HepG2 (cell line): ENCODE results near the gene PEX10. TPM values are rescaled to one million over a fixed set of nuclear protein-coding genes. Genes with fewer than 3 reads are reported as not detected.

Source experiments
- ATAC-seq: fragments of 200-7000 bp; cut with Tn5 transposase; 3 replicates; pipeline ENCODE4 v1.9.1; 2020; ENCODE audit warnings: mild to moderate bottlenecking, moderate library complexity
- BruUV-seq: library from RNA; stranded (reverse); fragments of 400-500 nt; replicated peaks from 2 replicates; lab custom pipeline; 2021; lab: Mats Ljungman, UMichigan
- CTCF ChIA-PET: fragments of 300-600 bp; formaldehyde crosslinking; extraction: SDS; loops from one replicate; lab custom pipeline; 2021; ENCODE audit warnings: low total read pairs, inconsistent platforms, low intra/inter-chr PET ratio; lab: Yijun Ruan, JAX
- POLR2A ChIA-PET: fragments of 350-600 bp; sonication (Branson Sonifier 250); formaldehyde crosslinking; loops from one replicate; lab custom pipeline; 2020; ENCODE audit warnings: antibody characterized with exemption, inconsistent platforms; lab: Yijun Ruan, JAX
- DNase-seq: peaks from one replicate; pipeline ENCODE4 v3.0.0-alpha.2; 2015; ENCODE audit warnings: low spot score
- FAIRE-seq: peaks from 3 replicates; lab custom pipeline; 2011; peaks lifted over from hg19 to GRCh38; lab: Jason Lieb, UNC
- H2AFZ ChIP-seq: one replicate; pipeline ENCODE4 v1.6.1; 2011; ENCODE audit warnings: low read length, inconsistent platforms
- H3K27ac ChIP-seq: fragments of 300-600 bp; 3 replicates; pipeline ENCODE4 v1.8.0; 2011; ENCODE audit warnings: mixed run types, mild to moderate bottlenecking, mixed read lengths, low read length, inconsistent platforms; ENCODE audit not compliant: insufficient read depth; ENCODE audit errors: extremely low read length
- H3K27me3 ChIP-seq, 2 experiments: fragments of 200-600 bp in 1 of 2; 2 replicates in 1 of 2; 3 replicates in 1 of 2; pipeline versions ENCODE4 v1.6.0 to v1.8.0; 2011; ENCODE audit warnings: low read length in 2 of 2, mild to moderate bottlenecking in 2 of 2, moderate library complexity in 2 of 2, inconsistent platforms in 1 of 2; ENCODE audit not compliant: insufficient read depth in 2 of 2, control insufficient read depth in 1 of 2
- H3K36me3 ChIP-seq, 2 experiments: fragments of 200-600 bp in 1 of 2; replicated peaks in 1 of 2; 2 replicates in 1 of 2; 3 replicates in 1 of 2; pipeline versions ENCODE4 v1.5.1 to v1.8.0; 2011; ENCODE audit warnings: low read length in 2 of 2, inconsistent platforms in 1 of 2; ENCODE audit not compliant: insufficient read depth in 2 of 2, control insufficient read depth in 1 of 2
- H3K4me1 ChIP-seq: 2 replicates; pipeline ENCODE4 v1.5.1; 2012; ENCODE audit warnings: low read length, inconsistent platforms; ENCODE audit not compliant: insufficient read depth
- H3K4me2 ChIP-seq: 2 replicates; pipeline ENCODE4 v1.6.0; 2011; ENCODE audit warnings: low read depth, low read length, inconsistent platforms
- H3K4me3 ChIP-seq, 3 experiments: fragments of 200-600 bp in 1 of 3; sonication (generic), shearing (Covaris generic) in 1 of 3; replicated peaks in 1 of 3; 2 replicates each; pipeline ENCODE4 v1.5.1; 2011 to 2016; ENCODE audit warnings: low read length in 3 of 3, inconsistent platforms in 2 of 3, low read depth in 2 of 3, mild to moderate bottlenecking in 2 of 3, control low read depth in 1 of 3, mixed read lengths in 1 of 3; ENCODE audit not compliant: insufficient read depth in 1 of 3
- H3K79me2 ChIP-seq: one replicate; pipeline ENCODE4 v1.6.1; 2011; ENCODE audit warnings: low read length, inconsistent platforms; ENCODE audit not compliant: insufficient read depth
- H3K9ac ChIP-seq: 2 replicates; pipeline ENCODE4 v1.6.0; 2011; ENCODE audit warnings: mild to moderate bottlenecking, low read depth, low read length, inconsistent platforms; ENCODE audit not compliant: insufficient read depth
- H3K9me3 ChIP-seq: 2 replicates; pipeline ENCODE4 v1.5.1; 2012; ENCODE audit warnings: mild to moderate bottlenecking, low read length
- H4K20me1 ChIP-seq: 2 replicates; pipeline ENCODE4 v1.6.0; 2011; ENCODE audit warnings: inconsistent platforms, mild to moderate bottlenecking, low read length, moderate library complexity; ENCODE audit not compliant: insufficient read depth
- AGO1 ChIP-seq: fragments of 200-400 bp; formaldehyde crosslinking; IDR thresholded peaks from 2 replicates; pipeline ENCODE4 v1.6.1; 2017; ENCODE audit warnings: mild to moderate bottlenecking, low read depth, low read length, moderate library complexity; ENCODE audit not compliant: poor library complexity, severe bottlenecking
- AGO2 ChIP-seq: fragments of 200-400 bp; formaldehyde crosslinking; optimal IDR thresholded peaks from 2 replicates; pipeline ENCODE3; 2017; ENCODE audit warnings: mild to moderate bottlenecking, low read depth, low read length, moderate library complexity
- BHLHE40 ChIP-seq: IDR thresholded peaks from 2 replicates; pipeline ENCODE4 v1.6.1; 2011; ENCODE audit warnings: low read length, improper control_type of control experiment
- EZH2 ChIP-seq: conservative IDR thresholded peaks from 2 replicates; pipeline ENCODE4 v1.6.1; 2012; ENCODE audit warnings: mild to moderate bottlenecking, low read depth, low read length, moderate library complexity
- HNF4G ChIP-seq, 2 experiments: sonication (generic) in 1 of 2; formaldehyde crosslinking in 1 of 2; IDR thresholded peaks; 2 replicates each; pipeline versions ENCODE4 v1.4.0 to v1.6.1; 2011 to 2020; ENCODE audit warnings: borderline replicate concordance in 2 of 2, low read depth in 2 of 2, mild to moderate bottlenecking in 2 of 2, low read length in 1 of 2, missing genetic modification reagents in 1 of 2, moderate library complexity in 1 of 2
- NCOR1 ChIP-seq: fragments of 200-600 bp; sonication (generic); IDR thresholded peaks from 2 replicates; pipeline ENCODE4 v1.7.0; 2017; ENCODE audit warnings: antibody characterized with exemption, low read length, borderline replicate concordance
- PCBP1 ChIP-seq: fragments of 200-400 bp; formaldehyde crosslinking; IDR thresholded peaks from 2 replicates; pipeline ENCODE4 v1.6.1; 2017; ENCODE audit warnings: mild to moderate bottlenecking, low read depth, low read length, borderline replicate concordance
- ZNF251 ChIP-seq: sonication (generic); formaldehyde crosslinking; IDR thresholded peaks from 2 replicates; pipeline ENCODE4 v1.9.0; 2021; ENCODE audit warnings: mild to moderate bottlenecking, missing genetic modification reagents
- ZNF468 ChIP-seq: sonication (generic); formaldehyde crosslinking; IDR thresholded peaks from 2 replicates; pipeline ENCODE4 v1.8.0; 2022; ENCODE audit warnings: mild to moderate bottlenecking, moderate library complexity, missing genetic modification reagents
- ZNF7 ChIP-seq: IDR thresholded peaks from 2 replicates; pipeline ENCODE4 v1.6.1; 2016; ENCODE audit warnings: missing biosample characterization, missing genetic modification reagents
- ZNF713 ChIP-seq: sonication (generic); formaldehyde crosslinking; IDR thresholded peaks from 2 replicates; pipeline ENCODE4 v1.4.0; 2020; ENCODE audit warnings: mild to moderate bottlenecking, missing genetic modification reagents
- WGBS: methylation state at CpG from one replicate; pipeline ENCODE4 v1.1.6; 2017; ENCODE audit warnings: low lambda C conversion rate; 5-methylcytosine and 5-hydroxymethylcytosine counted together
- in situ Hi-C: cut with HindIII; loops from 2 replicates; pipeline ENCODE4 v1.10.0; 2017; ENCODE audit warnings: low pct_unique_long_range_greater_than_20kb; ENCODE audit not compliant: extremely low pct_ligation_motif_present
- intact Hi-C: fragments of 100-400 bp; cut with micrococcal nuclease; formaldehyde crosslinking; loops from one replicate; pipeline ENCODE4 v1.10.0; 2022; ENCODE audit not compliant: unreplicated experiment
- polyA plus RNA-seq, 8 experiments: library from polyadenylated mRNA; depleted of rRNA in 3 of 8; stranded (reverse) in 7 of 8; unstranded in 1 of 8; fragments of >200 nt; fragmentation: Illumina TruSeq in 4 of 8; extraction: Trizol in 4 of 8; gene quantifications; 2 replicates each; pipeline versions ENCODE4 v1.2.1 to v1.2.3, GENCODE V29; 2011 to 2016; ENCODE audit warnings: low read depth in 4 of 8, missing spikeins in 1 of 8, mixed read lengths in 1 of 8; ENCODE audit not compliant: insufficient read depth in 1 of 8
- total RNA-seq, 5 experiments: library from RNA; depleted of rRNA; stranded (reverse); fragments of >200 nt; fragmentation: Illumina TruSeq; extraction: Trizol; gene quantifications; 2 replicates each; pipeline ENCODE4 v1.2.3, GENCODE V29; 2016; ENCODE audit warnings: low read depth in 1 of 5
- TF ChIP-seq, protein P1 (sequence below): sonication (generic); formaldehyde crosslinking; IDR thresholded peaks from 2 replicates; pipeline ENCODE4 v1.5.1; 2020; ENCODE audit warnings: missing genetic modification reagents, mild to moderate bottlenecking, borderline replicate concordance
- TF ChIP-seq, protein P2 (sequence below), 2 experiments: sonication (generic) in 1 of 2; formaldehyde crosslinking in 1 of 2; IDR thresholded peaks; 2 replicates each; pipeline versions ENCODE4 v1.5.1 to v1.6.1; 2011 to 2020; ENCODE audit warnings: borderline replicate concordance in 1 of 2, low read depth in 1 of 2, low read length in 1 of 2, mild to moderate bottlenecking in 1 of 2, missing genetic modification reagents in 1 of 2, moderate library complexity in 1 of 2
- TF ChIP-seq, protein P3 (sequence below): sonication (generic); formaldehyde crosslinking; IDR thresholded peaks from 2 replicates; pipeline ENCODE4 v1.8.0; 2023; ENCODE audit warnings: mild to moderate bottlenecking, missing genetic modification reagents

Gene PEX10
- total and polyA plus RNA-seq, 2 of the 13 experiments (the other 11 are each of a cell fraction or from before 2014, with no cell fraction given) = 16.1 to 39.6 TPM

DNA sequence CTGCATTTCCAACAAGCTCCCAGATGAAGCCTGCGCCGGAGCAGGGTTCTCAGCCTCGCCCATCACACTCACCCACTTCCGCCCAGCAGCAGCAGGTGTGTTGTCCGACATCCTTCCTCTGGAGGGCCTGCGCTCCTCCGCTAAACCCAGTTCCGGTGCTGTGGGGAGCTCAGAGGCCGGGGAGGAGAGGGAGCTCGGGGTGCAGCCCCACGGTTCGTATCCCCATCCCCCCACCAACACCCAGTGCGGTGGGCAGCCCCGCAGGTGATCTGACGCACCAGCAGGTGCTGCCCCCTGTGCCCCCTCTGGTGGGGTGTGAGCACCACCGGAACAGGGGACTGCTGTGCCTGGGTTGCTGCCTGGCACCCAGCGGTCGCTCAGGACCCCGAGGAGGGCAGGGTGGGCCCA, 3.4 kb upstream of the PEX10 start (continued):
- TF ChIP-seq, protein P1, sequence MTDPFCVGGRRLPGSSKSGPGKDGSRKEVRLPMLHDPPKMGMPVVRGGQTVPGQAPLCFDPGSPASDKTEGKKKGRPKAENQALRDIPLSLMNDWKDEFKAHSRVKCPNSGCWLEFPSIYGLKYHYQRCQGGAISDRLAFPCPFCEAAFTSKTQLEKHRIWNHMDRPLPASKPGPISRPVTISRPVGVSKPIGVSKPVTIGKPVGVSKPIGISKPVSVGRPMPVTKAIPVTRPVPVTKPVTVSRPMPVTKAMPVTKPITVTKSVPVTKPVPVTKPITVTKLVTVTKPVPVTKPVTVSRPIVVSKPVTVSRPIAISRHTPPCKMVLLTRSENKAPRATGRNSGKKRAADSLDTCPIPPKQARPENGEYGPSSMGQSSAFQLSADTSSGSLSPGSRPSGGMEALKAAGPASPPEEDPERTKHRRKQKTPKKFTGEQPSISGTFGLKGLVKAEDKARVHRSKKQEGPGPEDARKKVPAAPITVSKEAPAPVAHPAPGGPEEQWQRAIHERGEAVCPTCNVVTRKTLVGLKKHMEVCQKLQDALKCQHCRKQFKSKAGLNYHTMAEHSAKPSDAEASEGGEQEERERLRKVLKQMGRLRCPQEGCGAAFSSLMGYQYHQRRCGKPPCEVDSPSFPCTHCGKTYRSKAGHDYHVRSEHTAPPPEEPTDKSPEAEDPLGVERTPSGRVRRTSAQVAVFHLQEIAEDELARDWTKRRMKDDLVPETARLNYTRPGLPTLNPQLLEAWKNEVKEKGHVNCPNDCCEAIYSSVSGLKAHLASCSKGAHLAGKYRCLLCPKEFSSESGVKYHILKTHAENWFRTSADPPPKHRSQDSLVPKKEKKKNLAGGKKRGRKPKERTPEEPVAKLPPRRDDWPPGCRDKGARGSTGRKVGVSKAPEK (CRISPR knock-in tag) = no peak
- TF ChIP-seq HNF4G (IDR thresholded peaks at IDR 0.05; ENCODE audit: borderline replicate concordance, low read depth, low read length) (no peak), HNF4G (CRISPR knock-in tag; IDR thresholded peaks at IDR 0.05; ENCODE audit: borderline replicate concordance, low read depth) (no peak), PCBP1 (no peak), ZNF251 (CRISPR knock-in tag) (no peak), BHLHE40 (no peak), AGO2 (peak; percentile 88)

DNA sequence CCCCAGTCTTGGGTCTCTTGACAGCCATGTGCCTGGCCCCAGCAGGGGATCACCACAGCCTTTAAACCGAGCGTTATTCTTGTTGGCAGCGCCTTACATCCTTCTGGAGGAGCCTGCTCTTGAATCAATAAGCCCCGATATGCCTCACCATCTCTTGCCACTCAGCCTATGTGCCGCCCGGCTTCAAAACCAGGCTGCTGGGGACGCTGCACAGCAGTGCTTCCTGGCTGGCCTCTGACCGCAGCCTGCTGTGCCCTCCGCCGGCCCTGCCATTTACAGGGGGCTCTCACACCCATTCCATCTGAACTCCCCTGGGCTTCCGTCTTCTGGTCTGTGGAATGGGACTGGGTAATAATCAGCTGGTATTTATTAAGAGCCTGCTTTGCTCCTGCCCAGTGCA, 3.0 kb upstream of the PEX10 start:
- no peak for ATAC-seq
- Histone ChIP-seq H3K36me3 (0 out of 5 replicates have a peak, but pooled peaks cover 0 to 2% of the 10 kb centered on the region in 2 experiments), H3K4me1 (peaks cover 34% of the 10 kb centered on the region), H3K9me3 (no peaks in the 10 kb centered on the region), H3K27ac (no peak overlapping the region), H2AFZ (no peak overlapping the region), H3K79me2 (peaks cover 17% of the 10 kb centered on the region), H3K4me3 (no peak overlapping the region), H3K9ac (no peak overlapping the region), H3K27me3 (peaks cover 8 to 49% of the 10 kb centered on the region in 2 experiments), H4K20me1 (no peaks in the 10 kb centered on the region), H3K4me2 (no peak overlapping the region)
- 40% methylated on average over 6 of the region's 11 CpGs for WGBS
- FAIRE-seq = no peak
- no TSS peak for BruUV-seq
- CTCF ChIA-PET = interaction anchor here (2.7 kb wide), 1 partner anchor 132 kb away, joined by 18 read pairs; no protein-coding TSS in a partner anchor
- TF ChIP-seq ZNF713 (CRISPR knock-in tag) = no peak
- no peak for TF ChIP-seq EZH2
- no peak for TF ChIP-seq ZNF468 (CRISPR knock-in tag)
- no peak for TF ChIP-seq ZNF7 (CRISPR knock-in tag)
- TF ChIP-seq, protein P2, sequence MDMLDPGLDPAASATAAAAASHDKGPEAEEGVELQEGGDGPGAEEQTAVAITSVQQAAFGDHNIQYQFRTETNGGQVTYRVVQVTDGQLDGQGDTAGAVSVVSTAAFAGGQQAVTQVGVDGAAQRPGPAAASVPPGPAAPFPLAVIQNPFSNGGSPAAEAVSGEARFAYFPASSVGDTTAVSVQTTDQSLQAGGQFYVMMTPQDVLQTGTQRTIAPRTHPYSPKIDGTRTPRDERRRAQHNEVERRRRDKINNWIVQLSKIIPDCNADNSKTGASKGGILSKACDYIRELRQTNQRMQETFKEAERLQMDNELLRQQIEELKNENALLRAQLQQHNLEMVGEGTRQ (IDR thresholded peaks at IDR 0.05; ENCODE audit: low read depth, low read length) = no peak
- TF ChIP-seq, protein P2 (CRISPR knock-in tag; IDR thresholded peaks at IDR 0.05; ENCODE audit: borderline replicate concordance) = no peak
- peak; percentile 5 for TF ChIP-seq AGO1
- TF ChIP-seq, protein P3, sequence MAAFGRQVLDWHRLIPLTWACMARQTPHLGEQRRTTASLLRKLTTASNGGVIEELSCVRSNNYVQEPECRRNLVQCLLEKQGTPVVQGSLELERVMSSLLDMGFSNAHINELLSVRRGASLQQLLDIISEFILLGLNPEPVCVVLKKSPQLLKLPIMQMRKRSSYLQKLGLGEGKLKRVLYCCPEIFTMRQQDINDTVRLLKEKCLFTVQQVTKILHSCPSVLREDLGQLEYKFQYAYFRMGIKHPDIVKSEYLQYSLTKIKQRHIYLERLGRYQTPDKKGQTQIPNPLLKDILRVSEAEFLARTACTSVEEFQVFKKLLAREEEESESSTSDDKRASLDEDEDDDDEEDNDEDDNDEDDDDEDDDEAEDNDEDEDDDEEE (CRISPR knock-in tag) = no peak
- no peak for TF ChIP-seq NCOR1
- in situ Hi-C loops (no loop called here), intact Hi-C loops (no loop called here)
- DNase-seq = no peak
- POLR2A ChIA-PET = interaction anchor here (1.5 kb wide), 1 partner anchor 24 kb away, joined by 4 read pairs; the partner anchor contains the start of genes MORN1 and RER1
